HG03066 (cell line): ENCODE results near the gene HJV.

Source experiments
- ATAC-seq: cut with Tn5 transposase; IDR thresholded peaks from one replicate; pipeline ENCODE4 v1.9.1; 2021; ENCODE audit warnings: low read depth; ENCODE audit not compliant: unreplicated experiment

Gene HJV

GRCh38 chr1:145994391-145995120, 27.0 kb downstream of the HJV start:
- no peak for ATAC-seq

- ATAC-seq: no peak
Observed at GRCh38 chr1:145993618-145994390, 27.7 kb downstream of the HJV start.

DNA sequence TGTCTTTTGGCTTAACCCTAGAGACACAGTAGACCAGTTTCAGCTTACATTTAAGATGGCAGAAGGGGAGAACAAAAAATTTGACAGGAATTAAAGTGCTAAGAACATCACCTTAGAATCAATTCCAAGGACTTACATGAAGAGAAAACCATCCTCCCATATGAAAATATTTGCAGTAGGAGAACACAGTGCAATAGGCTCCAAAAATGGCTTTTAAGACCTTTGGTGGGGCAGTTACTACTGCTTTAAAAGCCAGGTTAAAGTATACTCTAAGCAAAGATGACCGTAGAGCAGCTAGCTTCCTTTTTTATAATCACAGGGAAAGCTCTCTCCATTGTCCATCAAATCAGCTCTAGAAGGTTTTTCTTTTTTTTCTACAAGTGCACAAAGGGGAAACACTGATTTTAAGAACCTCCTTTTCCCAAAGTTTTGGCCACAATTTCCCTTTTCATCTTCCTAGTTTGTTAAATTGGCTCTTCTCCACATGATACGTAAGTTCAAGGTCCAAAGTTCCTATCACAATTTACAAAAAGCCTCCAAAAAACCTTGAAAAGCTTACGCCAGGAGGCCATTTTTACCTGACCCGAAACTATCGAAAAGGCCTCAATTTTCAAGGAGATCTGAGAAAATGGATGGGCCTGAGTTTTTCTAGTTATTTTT, 28.4 kb downstream of the HJV start:
- ATAC-seq: no peak

- no peak for ATAC-seq
Observed at GRCh38 chr1:145992502-145992936, 29.0 kb downstream of the HJV start.

DNA sequence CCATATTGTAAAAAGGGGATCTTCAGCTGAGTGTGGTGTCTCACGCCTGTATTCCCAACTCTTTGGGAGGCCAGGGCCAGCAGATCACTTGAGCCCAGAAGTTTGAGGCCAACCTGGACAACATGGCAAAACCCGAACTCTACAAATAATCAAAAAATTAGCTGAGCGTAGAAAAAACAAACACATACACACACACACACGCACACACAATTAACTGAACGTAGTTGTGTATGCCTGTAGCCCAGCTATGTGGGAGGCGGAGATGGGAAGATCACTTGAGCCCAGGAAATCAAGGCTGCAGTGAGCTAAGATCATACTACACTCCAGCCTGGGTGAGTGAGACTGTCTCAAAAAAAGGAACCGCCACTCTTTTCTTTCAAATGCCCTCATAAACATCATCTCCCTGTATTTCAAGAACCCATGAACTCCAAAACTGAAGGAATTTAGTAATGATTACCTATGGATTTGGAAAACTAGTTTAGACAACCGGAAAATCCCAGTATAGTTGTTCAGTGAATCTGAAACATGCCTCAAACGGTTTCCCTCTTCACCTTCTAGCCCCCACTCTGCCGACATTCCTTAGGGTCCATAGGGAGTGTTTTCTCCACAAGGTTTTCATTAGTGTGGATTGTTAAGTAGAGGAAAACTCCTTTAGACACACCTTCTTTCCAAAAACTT, 29.7 kb downstream of the HJV start:
- ATAC-seq: no peak

DNA sequence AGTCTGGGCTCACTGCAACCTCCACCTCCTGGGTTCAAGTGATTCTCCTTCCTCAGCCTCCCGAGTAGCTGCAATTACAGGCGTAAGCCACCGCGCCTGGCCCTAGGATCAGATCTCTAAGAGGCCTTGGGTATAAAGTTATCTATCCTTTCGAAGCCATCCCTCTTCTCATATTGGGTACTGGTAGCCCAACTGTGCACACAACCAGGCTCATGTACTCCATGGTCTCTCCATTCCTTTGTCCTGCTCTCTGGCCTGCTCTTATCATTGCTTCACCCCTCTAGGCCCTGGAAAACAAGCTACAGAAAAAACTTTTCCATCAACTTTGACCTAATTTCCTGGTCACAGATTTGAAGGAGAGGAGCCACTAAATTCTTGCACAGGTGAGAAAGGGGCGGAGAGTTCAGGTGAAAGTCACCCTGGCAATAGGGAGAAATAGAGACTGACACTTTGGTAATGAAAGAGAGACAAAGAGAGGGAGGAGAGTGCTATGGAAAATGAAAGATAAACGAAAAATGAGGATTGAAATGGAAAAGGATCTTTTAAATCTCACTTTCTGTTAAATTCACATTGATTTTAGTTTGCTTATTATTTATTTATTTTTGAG, 31.2 kb downstream of the HJV start:
- no peak for ATAC-seq

DNA sequence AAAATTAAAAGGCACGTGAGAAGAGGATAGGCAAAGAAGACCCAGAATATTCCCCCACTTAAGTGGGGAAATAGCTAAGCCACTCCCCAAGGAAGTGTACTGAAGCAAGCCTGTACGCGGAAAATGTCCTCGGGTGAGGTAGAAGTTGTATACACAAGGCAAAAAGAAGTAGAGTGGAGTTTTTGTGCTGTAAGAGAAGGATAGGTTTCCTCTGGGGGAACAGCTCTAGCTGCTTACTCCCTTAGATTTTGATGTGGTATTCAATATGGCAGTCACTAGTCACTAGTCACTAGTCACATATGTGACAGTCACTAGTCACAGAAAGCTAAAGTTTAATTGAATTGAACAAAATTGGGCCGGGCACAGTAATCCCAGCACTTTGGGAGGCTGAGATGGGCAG, 32.8 kb downstream of the HJV start:
- no peak for ATAC-seq

- no peak for ATAC-seq
Observed at GRCh38 chr1:145987926-145988325, 33.6 kb downstream of the HJV start.

DNA sequence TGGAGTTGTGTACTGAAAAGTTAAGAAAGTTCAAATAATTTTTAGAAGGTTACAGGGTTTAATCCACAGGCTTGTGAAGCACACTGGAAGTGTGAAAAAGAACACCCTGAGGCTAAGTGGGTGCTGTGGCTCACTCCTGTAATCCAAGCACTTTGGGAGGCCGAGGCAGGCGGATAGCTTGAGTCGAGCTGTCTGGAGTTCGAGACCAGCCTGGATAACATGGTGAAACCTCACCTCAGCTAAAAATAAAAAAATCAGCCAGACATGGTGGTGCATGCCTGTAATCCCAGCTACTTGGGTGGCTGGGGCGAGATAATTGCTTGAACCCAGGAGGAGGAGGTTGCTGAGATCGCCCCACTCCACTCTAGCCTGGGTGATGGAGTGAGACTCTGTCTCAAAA, 35.0 kb downstream of the HJV start:
- ATAC-seq: no peak

- no peak for ATAC-seq
Observed at GRCh38 chr1:145985502-145986439, 35.8 kb downstream of the HJV start.

DNA sequence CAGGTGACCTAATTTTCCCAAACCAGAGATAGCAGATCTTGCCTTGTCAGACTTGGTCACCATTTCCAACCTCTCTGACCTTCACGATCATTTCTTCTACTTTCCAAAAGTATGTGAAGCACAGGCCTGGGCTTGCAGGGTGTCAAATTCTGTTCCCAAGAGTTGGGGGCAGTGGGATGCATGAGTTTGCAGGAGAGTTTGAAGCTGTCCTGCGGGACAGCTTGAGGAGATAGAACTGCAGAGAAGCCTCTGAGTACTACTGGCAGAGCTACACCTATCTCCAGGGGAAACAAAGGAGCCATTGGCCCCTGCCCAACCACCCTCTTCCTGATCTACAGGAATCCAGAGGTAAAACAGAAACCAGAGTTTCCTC, 36.4 kb downstream of the HJV start:
- ATAC-seq: no peak

GRCh38 chr1:145983960-145984830, 37.3 kb downstream of the HJV start:
- no peak for ATAC-seq

- no peak for ATAC-seq
Observed at GRCh38 chr1:145983206-145983675, 38.3 kb downstream of the HJV start.

- ATAC-seq: no peak
Observed at GRCh38 chr1:145982010-145982723, 39.4 kb downstream of the HJV start.

DNA sequence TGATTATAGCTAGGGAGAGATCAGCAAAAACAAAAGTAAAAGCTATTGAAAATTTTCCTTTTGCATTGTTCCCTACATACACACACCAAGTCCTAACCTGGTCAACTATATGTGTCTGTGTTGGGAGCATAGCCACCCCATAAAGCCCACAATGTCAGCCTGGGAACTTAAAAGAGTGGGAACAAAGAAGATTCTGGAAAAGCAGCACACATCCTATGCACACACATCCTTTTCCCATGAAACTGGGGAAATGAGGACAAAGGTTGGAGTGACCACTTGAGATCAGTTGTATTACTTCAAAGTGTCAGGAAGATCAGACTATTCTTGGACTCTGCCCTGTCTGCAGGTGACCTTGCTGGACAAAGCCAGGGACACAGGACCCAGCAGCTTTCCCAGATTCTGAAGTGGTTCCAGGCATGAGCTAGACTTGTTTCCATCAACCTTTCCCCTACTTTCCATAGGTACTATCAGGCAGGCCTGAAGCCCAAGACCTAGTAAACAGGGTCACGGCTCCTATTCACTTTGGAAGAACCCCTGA, 41.0 kb downstream of the HJV start:
- no peak for ATAC-seq

DNA sequence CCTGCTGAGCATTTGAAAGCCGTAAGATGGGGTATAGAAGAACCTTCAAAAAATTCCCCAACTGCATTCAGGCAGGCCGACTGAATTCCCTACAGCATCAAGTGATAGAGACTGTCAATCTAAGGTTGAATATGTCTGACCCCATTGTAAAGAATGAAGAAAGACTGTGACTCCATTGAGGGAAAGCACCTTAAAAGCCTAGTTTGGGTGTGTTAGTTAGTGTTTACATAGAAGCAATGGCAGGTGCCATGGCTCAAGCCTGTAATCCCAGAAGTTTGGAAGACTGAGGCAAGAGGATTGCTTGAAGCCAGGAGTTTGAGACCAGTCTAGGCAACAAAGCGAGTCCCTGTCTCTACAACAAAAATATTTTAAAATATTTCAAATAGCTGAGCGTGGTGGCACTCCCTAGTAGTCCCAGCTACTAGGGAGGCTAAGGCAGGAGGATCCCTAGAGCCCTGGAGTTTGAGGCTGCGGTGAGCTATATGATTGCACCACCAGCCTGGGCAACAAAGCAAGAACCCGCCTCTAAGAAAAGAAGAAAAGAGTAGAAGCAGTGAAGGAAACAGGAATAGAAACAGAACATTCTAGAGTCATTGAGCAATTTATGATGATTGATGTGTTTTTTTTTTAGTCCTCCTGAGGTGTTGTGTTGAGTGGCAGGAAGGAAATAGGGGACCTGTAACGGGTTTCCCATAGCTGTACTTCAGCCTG, 41.6 kb downstream of the HJV start:
- ATAC-seq: no peak
